Neural cell (in vitro differentiated cells): Measurements from ENCODE around the gene POLR1E.

ENCODE experiments used
- CTCF ChIP-seq: fragments of 450-650 bp; IDR thresholded peaks from 2 replicates; pipeline ENCODE4 v1.5.1; 2014; ENCODE audit warnings: antibody characterized with exemption, mild to moderate bottlenecking, moderate library complexity; ENCODE audit not compliant: poor library complexity, severe bottlenecking
- EP300 ChIP-seq: fragments of 450-650 bp; conservative IDR thresholded peaks from 2 replicates; pipeline ENCODE4 v1.6.1; 2014; ENCODE audit warnings: antibody characterized with exemption, mild to moderate bottlenecking, moderate library complexity; ENCODE audit not compliant: poor library complexity, severe bottlenecking
- EZH2 ChIP-seq: fragments of 200-600, 300-800 bp; shearing (Covaris generic), sonication (generic); IDR thresholded peaks from 2 replicates; pipeline ENCODE4 v1.6.1; 2014; ENCODE audit warnings: antibody characterized with exemption, low read length, borderline replicate concordance, mild to moderate bottlenecking; ENCODE audit not compliant: insufficient read depth, poor library complexity, severe bottlenecking
- POLR2AphosphoS5 ChIP-seq: IDR thresholded peaks from 2 replicates; pipeline ENCODE4 v1.6.1; 2012
- RAD21 ChIP-seq: fragments of 450-650 bp; conservative IDR thresholded peaks from 2 replicates; pipeline ENCODE4 v1.6.1; 2014; ENCODE audit warnings: antibody characterized with exemption, mild to moderate bottlenecking, moderate library complexity
- REST ChIP-seq: IDR thresholded peaks from 2 replicates; pipeline ENCODE4 v1.6.1; 2012; ENCODE audit warnings: borderline replicate concordance
- SMC3 ChIP-seq: fragments of 450-650 bp; conservative IDR thresholded peaks from 2 replicates; pipeline ENCODE4 v1.6.1; 2014; ENCODE audit warnings: antibody characterized with exemption, mild to moderate bottlenecking, moderate library complexity; ENCODE audit not compliant: poor library complexity
- TAF1 ChIP-seq: IDR thresholded peaks from 2 replicates; pipeline ENCODE4 v1.6.1; 2012; ENCODE audit warnings: low read depth

GRCh38 chr9:37437621-37438020 is 48.1 kb upstream of the POLR1E start:
- TF ChIP-seq CTCF (no peak), REST (no peak), RAD21 (no peak), EZH2 (no peak), POLR2AphosphoS5 (no peak), SMC3 (no peak), EP300 (no peak), TAF1 (no peak)
